Measurements from ENCODE around the gene DNAH1. TPM values are rescaled to one million over a fixed set of nuclear protein-coding genes. Genes with fewer than 3 reads are reported as not detected.

DNAH1 gene
- total RNA-seq, 2 donors from 2014 or later, result 50.3 to 58.5 TPM

DNA sequence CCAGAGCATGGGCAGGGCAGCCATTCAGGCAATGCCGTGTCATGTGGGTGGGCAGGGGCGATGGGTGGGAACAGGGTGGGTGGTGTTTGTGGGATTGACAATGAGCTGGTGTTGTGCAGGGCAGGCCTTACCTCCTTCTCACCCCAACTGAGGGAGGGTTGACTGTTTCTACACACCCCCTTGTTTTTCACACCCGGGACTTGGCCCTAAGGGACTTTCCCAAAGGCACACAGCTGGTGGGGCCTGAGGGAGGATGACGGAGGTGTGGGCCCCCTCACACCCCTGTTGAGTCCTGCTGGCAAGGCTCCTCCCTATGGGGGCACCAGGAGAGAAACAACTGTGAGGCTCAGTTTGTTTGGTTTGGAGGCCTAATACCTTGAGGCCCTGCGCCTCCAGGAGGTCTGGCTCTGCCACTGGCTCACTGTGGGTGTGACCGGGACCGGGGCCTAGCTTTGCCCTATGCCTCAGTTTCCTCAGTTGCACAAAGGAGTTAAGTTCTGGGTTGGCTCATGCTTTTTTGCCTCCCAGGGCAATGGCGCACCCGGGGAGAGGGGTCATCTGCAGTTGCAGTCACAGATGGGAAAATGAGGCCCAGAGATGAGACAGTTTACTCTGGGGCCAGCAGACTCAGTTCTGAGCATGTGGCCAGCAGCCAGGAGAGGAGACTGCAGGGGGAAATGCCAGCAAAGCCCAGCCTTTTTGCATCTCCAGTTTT lies 5.1 kb upstream of the DNAH1 start:
- Mint-ChIP-seq H3K4me3 (no peak overlapping the region), H3K27ac (no peak overlapping the region), H3K4me1 (peaks cover 24% of the 10 kb centered on the region), H3K36me3 (ENCODE audit: low read depth) (no peaks in the 10 kb centered on the region), H3K27me3 (no peaks in the 10 kb centered on the region)
- H3K9me3 ChIP-seq (ENCODE audit: control insufficient read depth, low read length, poor library complexity, severe bottlenecking), result no peaks in the 10 kb centered on the region
- ATAC-seq (peak; percentile 81), DNase-seq (no peak)

DNA sequence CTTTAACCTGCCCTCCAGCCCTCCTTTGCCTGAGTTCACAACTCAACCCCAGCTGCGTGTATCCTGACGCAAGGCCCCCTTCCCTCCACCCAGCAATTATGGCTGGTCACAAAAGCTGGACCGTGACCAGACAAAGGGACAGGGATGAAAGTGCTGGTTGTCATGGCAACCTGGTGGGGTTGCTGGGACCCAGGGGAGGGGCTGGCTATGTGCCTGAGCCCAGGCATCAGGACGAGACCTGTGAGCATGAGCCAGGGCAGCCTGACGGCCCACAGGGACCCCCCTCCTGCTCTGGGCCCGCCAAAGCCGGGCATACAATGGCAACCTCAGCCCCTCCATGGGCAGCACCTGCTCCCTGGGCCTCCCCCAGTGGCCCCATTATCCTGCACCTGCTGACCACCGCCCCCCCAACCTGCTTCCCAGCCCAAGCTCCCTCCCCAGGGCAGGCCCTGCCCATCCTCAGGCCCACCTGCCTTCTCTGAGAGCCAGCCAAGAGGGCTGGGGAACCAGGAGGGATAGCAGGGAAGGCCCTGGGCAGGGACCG lies 4.5 kb upstream of the DNAH1 start:
- Mint-ChIP-seq H3K4me1 (peaks cover 20% of the 10 kb centered on the region), H3K27me3 (no peaks in the 10 kb centered on the region), H3K27ac (no peak overlapping the region), H3K4me3 (no peak overlapping the region), H3K36me3 (ENCODE audit: low read depth) (no peaks in the 10 kb centered on the region)
- no peaks in the 10 kb centered on the region for H3K9me3 ChIP-seq (ENCODE audit: control insufficient read depth, low read length, poor library complexity, severe bottlenecking)
- no peak for DNase-seq
- ATAC-seq, result no peak

DNA sequence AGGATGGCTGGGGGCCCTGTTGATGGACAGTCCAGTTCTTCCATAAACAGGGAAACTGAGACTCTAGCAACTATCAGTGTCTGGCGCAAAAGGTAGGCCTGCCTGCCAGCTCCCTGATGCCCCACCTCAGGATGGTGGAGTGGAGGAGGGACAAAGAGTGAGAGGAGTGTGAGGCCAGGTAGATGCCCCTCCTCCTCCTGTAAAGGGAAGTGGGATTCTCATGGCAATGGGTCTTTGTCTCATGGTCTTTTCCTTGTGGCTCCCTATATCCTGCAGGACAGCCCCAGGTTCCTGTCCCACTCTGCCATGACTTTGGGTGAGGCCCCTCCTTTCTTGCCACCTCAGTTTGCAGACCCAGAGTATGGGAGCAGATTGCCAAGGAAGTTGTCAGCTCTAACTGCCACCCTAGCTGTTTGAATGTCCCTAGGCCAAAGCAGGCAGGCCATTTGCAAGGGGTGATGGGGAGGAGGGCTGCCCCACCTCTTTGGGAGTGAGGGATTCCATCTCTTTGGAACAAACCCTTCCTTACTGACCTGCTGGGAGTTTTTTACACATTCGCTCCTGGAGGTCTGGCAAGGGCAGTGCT lies 2.8 kb upstream of the DNAH1 start:
- no peaks in the 10 kb centered on the region for H3K9me3 ChIP-seq (ENCODE audit: control insufficient read depth, low read length, poor library complexity, severe bottlenecking)
- H3K4me1 Mint-ChIP-seq, result peaks cover 19% of the 10 kb centered on the region
- H3K27me3 Mint-ChIP-seq, result no peaks in the 10 kb centered on the region
- peak overlapping the region; percentile 63 for H3K27ac Mint-ChIP-seq
- peak overlapping the region; percentile 52 for H3K4me3 Mint-ChIP-seq
- ATAC-seq (no peak), DNase-seq (no peak)
- no peaks in the 10 kb centered on the region for H3K36me3 Mint-ChIP-seq (ENCODE audit: low read depth)

DNA sequence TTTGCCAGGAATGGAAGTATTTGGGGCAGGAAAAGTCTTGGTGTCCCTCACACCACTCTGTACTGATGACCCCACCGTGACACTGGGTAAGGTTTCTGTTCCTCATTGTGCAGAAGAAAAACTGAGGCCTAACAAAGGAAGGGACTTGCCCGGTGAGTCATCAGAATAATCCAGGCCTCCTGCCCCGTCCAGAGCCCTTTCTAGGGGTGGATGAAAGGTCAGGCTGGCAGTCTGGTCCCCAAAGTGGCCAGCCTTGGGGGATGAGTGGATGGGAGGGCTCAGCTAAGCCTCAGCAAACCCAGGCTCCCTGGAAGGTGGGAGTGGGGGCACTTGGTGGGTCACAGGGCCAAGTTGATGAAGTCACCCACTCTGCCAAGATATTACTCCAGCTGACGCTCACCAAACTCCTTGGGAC lies 2.3 kb upstream of the DNAH1 start:
- Mint-ChIP-seq H3K27me3 (no peaks in the 10 kb centered on the region), H3K27ac (peak overlapping the region; percentile 63), H3K4me1 (peaks cover 17% of the 10 kb centered on the region), H3K4me3 (no peak overlapping the region), H3K36me3 (ENCODE audit: low read depth) (no peaks in the 10 kb centered on the region)
- DNase-seq (no peak), ATAC-seq (peak; percentile 33)
- no peaks in the 10 kb centered on the region for H3K9me3 ChIP-seq (ENCODE audit: control insufficient read depth, low read length, poor library complexity, severe bottlenecking)

DNA sequence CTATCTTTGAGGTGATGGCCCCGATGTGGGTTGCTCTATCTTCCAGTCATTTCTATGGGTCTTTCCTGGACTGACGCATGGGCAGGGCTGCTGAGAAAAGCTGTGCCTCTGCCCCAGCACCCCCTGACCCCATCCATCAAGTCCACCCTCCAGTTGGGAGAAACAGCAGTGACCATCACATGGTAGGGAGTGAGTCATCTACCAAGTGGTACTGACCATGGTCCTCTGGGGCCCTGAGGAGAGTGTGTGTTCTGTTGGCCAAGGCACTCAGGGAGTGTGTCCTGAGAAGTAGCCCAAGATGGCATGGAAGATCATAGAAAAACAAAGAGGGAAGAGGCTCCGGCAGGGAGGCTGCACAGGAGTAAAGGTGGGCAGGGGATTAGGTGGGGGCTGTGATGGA lies 1.6 kb upstream of the DNAH1 start:
- Mint-ChIP-seq H3K27ac (peak overlapping the region; percentile 62), H3K36me3 (ENCODE audit: low read depth) (no peaks in the 10 kb centered on the region), H3K4me3 (no peak overlapping the region), H3K4me1 (peaks cover 16% of the 10 kb centered on the region), H3K27me3 (no peaks in the 10 kb centered on the region)
- no peak for DNase-seq
- ATAC-seq, result no peak
- H3K9me3 ChIP-seq (ENCODE audit: control insufficient read depth, low read length, poor library complexity, severe bottlenecking), result no peaks in the 10 kb centered on the region

DNA sequence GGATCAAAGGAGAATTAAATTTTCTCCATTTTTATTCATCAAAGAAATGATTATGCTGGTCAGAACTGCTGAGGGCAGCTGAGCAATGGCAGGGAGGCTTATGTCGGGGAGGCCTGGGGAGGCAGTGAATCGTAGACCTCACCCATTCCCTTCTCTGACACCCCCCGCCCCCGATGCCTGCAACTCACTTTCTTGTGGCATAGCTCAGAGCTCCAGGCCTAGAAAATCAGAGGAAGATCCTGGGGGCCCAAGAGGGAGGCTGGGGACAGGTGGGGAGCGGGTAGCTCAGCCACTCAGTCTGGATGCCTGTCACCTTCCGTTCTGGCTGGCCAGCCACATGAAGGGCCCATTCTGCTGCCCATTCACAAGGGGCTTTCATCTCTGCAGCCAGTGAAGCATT lies 1.1 kb upstream of the DNAH1 start:
- no peak overlapping the region for H3K4me3 Mint-ChIP-seq
- H3K27ac Mint-ChIP-seq, result peak overlapping the region; percentile 62
- H3K27me3 Mint-ChIP-seq, result no peaks in the 10 kb centered on the region
- peaks cover 13% of the 10 kb centered on the region for H3K4me1 Mint-ChIP-seq
- DNase-seq (no peak), ATAC-seq (no peak)
- H3K36me3 Mint-ChIP-seq (ENCODE audit: low read depth), result no peaks in the 10 kb centered on the region
- no peaks in the 10 kb centered on the region for H3K9me3 ChIP-seq (ENCODE audit: control insufficient read depth, low read length, poor library complexity, severe bottlenecking)

DNA sequence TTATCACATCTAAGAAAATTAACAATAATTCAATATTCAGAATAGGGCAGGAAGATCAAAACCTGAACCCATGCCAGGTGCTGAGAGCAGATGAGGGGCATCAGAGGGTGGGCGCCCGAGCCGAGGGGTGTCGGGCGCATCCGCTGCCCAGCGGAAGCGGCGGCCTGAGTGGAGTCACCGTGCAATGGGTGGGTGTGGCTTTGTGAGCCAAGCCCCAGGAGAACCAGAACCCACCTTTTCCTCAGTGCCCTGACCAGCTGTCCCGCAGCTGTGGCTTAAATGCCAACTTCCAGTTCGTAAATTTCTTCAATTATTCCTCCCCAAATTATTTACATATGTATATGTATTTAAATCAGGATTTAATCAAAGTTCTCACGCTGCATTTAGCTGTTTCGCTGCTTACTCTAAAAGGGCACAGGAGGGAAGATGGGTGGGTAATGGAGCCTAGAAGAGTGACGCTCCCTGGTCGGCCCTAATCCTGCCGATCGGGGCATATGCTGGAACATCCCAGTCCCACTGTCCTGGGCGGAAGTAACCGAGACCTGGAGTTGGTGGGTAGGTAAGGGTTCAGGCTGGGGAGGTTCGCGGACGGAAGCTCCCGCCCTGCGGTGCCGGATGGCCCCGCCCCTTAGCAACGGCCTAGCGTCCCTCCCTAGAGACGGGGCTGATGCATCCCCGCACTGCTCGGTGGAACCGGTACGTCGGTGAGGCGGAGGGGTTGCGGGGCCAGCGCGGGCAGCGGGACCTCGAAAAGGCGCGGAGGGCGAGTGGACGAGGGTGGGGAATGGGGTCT lies 1.3 kb downstream of the DNAH1 start:
- H3K4me1 Mint-ChIP-seq, result peaks cover 15% of the 10 kb centered on the region
- ATAC-seq (peak; percentile 99), DNase-seq (peak; percentile 59 to 69 (median 65))
- H3K27ac Mint-ChIP-seq, result peak overlapping the region; percentile 60
- H3K9me3 ChIP-seq (ENCODE audit: control insufficient read depth, low read length, poor library complexity, severe bottlenecking), result no peaks in the 10 kb centered on the region
- peak overlapping the region; percentile 78 for H3K4me3 Mint-ChIP-seq
- H3K27me3 Mint-ChIP-seq, result no peaks in the 10 kb centered on the region
- H3K36me3 Mint-ChIP-seq (ENCODE audit: low read depth), result no peaks in the 10 kb centered on the region

DNA sequence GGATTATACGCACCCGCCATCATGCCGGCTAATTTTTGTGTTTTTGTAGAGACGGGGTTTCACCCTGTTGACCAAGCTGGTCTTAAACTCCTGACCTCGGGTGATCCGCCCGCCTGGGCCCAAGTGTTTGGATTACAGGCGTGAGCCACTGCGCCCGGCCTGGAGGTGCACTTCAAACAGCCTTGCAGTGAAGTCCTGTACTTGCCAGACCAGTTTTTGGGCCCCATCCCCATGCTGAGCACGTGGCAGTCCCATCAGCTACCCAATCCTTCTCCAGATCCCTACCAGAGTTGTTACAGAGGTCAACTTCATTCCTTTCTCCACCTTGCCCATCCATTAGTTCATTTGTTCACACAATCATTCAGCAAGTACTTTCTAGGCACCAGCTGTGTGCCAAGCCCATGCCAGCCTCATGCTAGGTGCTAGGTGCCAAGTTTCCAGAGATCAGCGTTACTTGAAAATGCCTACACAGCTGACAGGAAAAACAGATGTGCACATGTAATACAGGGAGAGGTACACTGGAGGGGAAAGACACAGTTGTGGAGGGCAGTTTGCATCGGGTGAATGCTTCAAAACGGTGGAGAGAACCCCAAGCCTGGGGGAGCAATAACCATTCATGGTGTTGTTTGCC lies 2.2 kb downstream of the DNAH1 start:
- H3K27me3 Mint-ChIP-seq, result no peaks in the 10 kb centered on the region
- peaks cover 20% of the 10 kb centered on the region for H3K4me1 Mint-ChIP-seq
- H3K36me3 Mint-ChIP-seq (ENCODE audit: low read depth), result no peaks in the 10 kb centered on the region
- peak overlapping the region; percentile 60 for H3K27ac Mint-ChIP-seq
- no peak overlapping the region for H3K4me3 Mint-ChIP-seq
- ATAC-seq (no peak), DNase-seq (no peak)
- no peaks in the 10 kb centered on the region for H3K9me3 ChIP-seq (ENCODE audit: control insufficient read depth, low read length, poor library complexity, severe bottlenecking)

DNA sequence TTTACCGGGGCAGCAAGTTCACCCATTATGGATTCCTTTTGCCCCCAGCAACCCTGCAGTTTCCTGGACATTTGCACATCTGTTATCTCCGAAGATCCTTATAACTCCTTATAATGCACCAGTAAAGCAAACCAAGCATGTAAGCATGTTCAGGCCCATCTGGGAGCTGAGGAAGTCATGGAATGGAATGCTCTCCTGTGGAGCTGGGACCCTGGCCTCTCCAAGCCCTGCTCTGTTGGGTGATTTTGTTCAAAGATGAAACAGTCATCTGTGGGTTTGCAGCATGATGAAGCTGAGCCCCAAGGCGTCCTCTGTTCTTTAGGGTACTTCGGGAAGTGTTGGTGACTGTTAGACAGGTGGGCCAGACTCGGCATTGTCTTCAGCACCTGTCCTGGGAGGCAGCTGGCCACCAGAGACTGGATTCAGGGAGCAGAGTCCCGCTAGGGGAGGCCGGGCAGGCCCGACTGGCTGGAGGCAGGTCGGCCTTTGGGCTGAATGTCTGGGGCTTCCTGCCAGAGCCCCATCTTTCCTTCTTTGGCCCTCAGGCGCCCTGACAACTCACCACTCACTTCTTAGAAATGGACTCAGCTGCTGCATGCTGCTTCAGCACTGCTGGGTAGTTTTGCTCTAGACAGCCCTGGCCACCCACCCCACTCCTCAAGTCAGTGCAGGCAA lies 3.9 kb downstream of the DNAH1 start:
- ATAC-seq (no peak), DNase-seq (no peak)
- no peak overlapping the region for H3K27ac Mint-ChIP-seq
- no peaks in the 10 kb centered on the region for H3K9me3 ChIP-seq (ENCODE audit: control insufficient read depth, low read length, poor library complexity, severe bottlenecking)
- no peaks in the 10 kb centered on the region for H3K27me3 Mint-ChIP-seq
- H3K4me1 Mint-ChIP-seq, result peaks cover 20% of the 10 kb centered on the region
- no peaks in the 10 kb centered on the region for H3K36me3 Mint-ChIP-seq (ENCODE audit: low read depth)
- no peak overlapping the region for H3K4me3 Mint-ChIP-seq

DNA sequence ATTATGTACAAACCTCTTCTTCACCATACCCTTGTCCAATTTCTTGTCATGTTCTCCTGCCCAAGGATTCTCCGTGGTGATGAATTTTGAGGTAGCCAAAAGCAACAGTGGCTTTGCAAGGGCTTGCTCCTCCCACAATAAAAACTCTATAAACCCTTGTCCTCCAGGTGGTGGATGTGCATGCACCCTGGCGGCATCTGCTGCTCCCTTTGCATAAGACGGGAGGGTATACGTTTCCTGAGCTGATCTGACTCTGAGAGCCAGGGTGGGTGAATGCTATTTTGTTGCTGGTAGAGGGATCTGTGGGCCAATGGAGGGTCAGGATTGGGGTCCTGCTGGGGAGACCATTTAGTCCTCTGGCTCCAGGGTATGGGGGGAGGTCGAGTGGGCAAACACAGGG lies 5.4 kb downstream of the DNAH1 start:
- no peaks in the 10 kb centered on the region for H3K36me3 Mint-ChIP-seq (ENCODE audit: low read depth)
- ATAC-seq (no peak), DNase-seq (no peak)
- H3K9me3 ChIP-seq (ENCODE audit: control insufficient read depth, low read length, poor library complexity, severe bottlenecking), result no peaks in the 10 kb centered on the region
- H3K4me1 Mint-ChIP-seq, result peaks cover 20% of the 10 kb centered on the region
- H3K27ac Mint-ChIP-seq, result no peak overlapping the region
- no peaks in the 10 kb centered on the region for H3K27me3 Mint-ChIP-seq
- H3K4me3 Mint-ChIP-seq, result no peak overlapping the region

DNA sequence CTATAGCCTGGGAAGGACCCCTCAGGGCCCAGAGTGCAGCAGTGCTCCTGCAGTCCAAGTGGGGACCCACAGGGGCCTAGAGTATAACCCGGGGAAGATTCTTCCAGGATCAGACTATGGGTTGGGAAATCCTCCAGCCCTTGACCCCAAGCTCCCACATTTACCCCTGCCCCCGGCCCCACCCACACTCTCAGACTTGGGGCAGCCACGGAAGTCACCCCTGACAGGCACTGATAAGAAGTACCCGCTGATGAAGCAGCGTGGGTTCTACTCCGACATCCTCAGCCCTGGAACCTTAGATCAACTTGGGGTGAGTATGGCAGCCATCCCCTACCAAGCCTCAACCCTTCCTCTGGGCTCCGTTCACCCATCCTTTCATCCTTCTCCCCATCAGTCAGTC lies 6.3 kb downstream of the DNAH1 start:
- Mint-ChIP-seq H3K36me3 (ENCODE audit: low read depth) (no peaks in the 10 kb centered on the region), H3K27me3 (no peaks in the 10 kb centered on the region), H3K4me3 (no peak overlapping the region), H3K27ac (no peak overlapping the region), H3K4me1 (peaks cover 15% of the 10 kb centered on the region)
- no peaks in the 10 kb centered on the region for H3K9me3 ChIP-seq (ENCODE audit: control insufficient read depth, low read length, poor library complexity, severe bottlenecking)
- no peak for ATAC-seq
- no peak for DNase-seq

DNA sequence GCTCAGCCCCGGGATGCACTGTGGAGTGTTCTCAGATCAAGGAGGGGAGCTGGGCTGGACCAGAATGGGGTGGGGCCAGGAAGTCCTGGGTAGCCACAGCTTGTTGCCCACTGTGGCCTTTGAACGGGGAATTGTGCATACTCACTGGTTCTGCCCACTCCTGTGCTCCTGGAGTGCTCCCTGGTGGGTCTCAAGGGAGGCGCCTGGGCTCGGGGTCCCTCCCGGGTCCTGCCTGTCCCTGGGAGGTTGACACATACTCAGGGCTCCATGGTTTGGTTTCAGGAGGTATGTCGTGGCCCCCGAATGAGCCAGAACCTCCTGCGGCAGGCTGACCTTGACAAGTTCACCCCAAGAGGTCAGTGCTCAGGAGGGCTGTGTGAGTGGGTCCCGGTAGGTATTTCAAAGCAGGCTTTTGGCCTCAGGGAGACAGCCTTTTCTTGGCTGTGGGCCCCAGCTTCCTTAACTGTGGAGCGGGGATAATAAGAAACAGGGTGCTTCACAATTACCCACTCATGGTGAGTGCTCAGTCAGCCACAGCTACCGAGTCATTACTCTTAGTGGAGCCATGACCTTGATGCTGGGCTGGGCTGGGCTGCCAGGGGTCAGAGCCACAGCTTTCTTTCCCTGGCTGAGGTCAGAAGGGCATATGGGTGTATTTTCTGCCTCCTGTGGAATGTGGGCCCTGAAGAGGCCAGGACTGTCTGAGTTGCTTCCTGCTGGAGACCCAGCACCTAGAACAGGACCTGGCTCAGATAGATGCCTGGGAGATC lies 7.6 kb downstream of the DNAH1 start:
- DNase-seq, result no peak
- H3K4me3 Mint-ChIP-seq, result no peak overlapping the region
- ATAC-seq, result no peak
- peaks cover 4% of the 10 kb centered on the region for H3K36me3 Mint-ChIP-seq (ENCODE audit: low read depth)
- no peaks in the 10 kb centered on the region for H3K27me3 Mint-ChIP-seq
- peaks cover 8% of the 10 kb centered on the region for H3K4me1 Mint-ChIP-seq
- H3K27ac Mint-ChIP-seq, result no peak overlapping the region
- no peaks in the 10 kb centered on the region for H3K9me3 ChIP-seq (ENCODE audit: control insufficient read depth, low read length, poor library complexity, severe bottlenecking)

All from T-helper 17 cell (primary cell).